Hematopoietic multipotent progenitor cell treated with erythropoietin and hydrocortisone succinate and interleukin-3 and kit ligand, for 15 days (in vitro differentiated cells): ENCODE measurements around the gene HDAC9.
"Not testable (repeated sequence)": the region's sequence is repeated elsewhere in the genome, so short reads cannot be mapped to it uniquely, and the experiment has no call there.

ENCODE experiments used
- DNase-seq: peaks from one replicate; pipeline ENCODE4 v3.0.0-alpha.2; 2015; ENCODE audit warnings: low spot score

HDAC9 gene

GRCh38 chr7:18900803-18901202 lies 405.3 kb downstream of the HDAC9 start:
- DNase-seq, result no peak

GRCh38 chr7:18901351-18901750 lies 405.8 kb downstream of the HDAC9 start:
- no peak for DNase-seq

GRCh38 chr7:18901982-18902421 lies 406.5 kb downstream of the HDAC9 start:
- no peak for DNase-seq

GRCh38 chr7:18902892-18903291 lies 407.3 kb downstream of the HDAC9 start:
- DNase-seq, result no peak

GRCh38 chr7:18903695-18904094 lies 408.1 kb downstream of the HDAC9 start:
- DNase-seq, result no peak

GRCh38 chr7:18905316-18905943 lies 409.9 kb downstream of the HDAC9 start:
- DNase-seq, result no peak

GRCh38 chr7:18906901-18907300 lies 411.4 kb downstream of the HDAC9 start:
- no peak for DNase-seq

GRCh38 chr7:18913106-18913505 lies 417.6 kb downstream of the HDAC9 start:
- DNase-seq, result no peak

GRCh38 chr7:18916826-18917225 lies 421.3 kb downstream of the HDAC9 start:
- DNase-seq, result no peak

GRCh38 chr7:18927134-18927533 lies 431.6 kb downstream of the HDAC9 start:
- DNase-seq, result no peak

- no peak for DNase-seq
Observed at GRCh38 chr7:18936265-18936664, 440.7 kb downstream of the HDAC9 start.

GRCh38 chr7:18939771-18940592 lies 444.4 kb downstream of the HDAC9 start:
- no peak for DNase-seq

GRCh38 chr7:18940593-18941134 lies 445.1 kb downstream of the HDAC9 start:
- no peak for DNase-seq

GRCh38 chr7:18941207-18941606 lies 445.7 kb downstream of the HDAC9 start:
- DNase-seq, result no peak

GRCh38 chr7:18948521-18948920 lies 453.0 kb downstream of the HDAC9 start:
- no peak for DNase-seq

- DNase-seq, result no peak
Observed at GRCh38 chr7:18952846-18953245, 457.3 kb downstream of the HDAC9 start.

- no peak for DNase-seq
Observed at GRCh38 chr7:18958627-18959026, 463.1 kb downstream of the HDAC9 start.

GRCh38 chr7:18960725-18961124 lies 465.2 kb downstream of the HDAC9 start:
- no peak for DNase-seq

- no peak for DNase-seq
Observed at GRCh38 chr7:18962031-18962430, 466.5 kb downstream of the HDAC9 start.

GRCh38 chr7:18965657-18966056 lies 470.1 kb downstream of the HDAC9 start:
- no peak for DNase-seq

- DNase-seq, result not testable (repeated sequence)
Observed at GRCh38 chr7:18967755-18968154, 472.2 kb downstream of the HDAC9 start.

- DNase-seq, result no peak
Observed at GRCh38 chr7:18971839-18972238, 476.3 kb downstream of the HDAC9 start.

- DNase-seq, result no peak
Observed at GRCh38 chr7:18974803-18975202, 479.3 kb downstream of the HDAC9 start.
